AG20443 (cell line): ENCODE results near the gene DENND1B.

Experiments
- DNase-seq: peaks from one replicate; pipeline ENCODE4 v3.0.0; 2012; ENCODE audit warnings: low spot score, mixed read lengths

Gene DENND1B

GRCh38 chr1:197683895-197684553 lies 91.3 kb downstream of the DENND1B start:
- no peak for DNase-seq

- DNase-seq = no peak
Measured at GRCh38 chr1:197683280-197683679, 92.0 kb downstream of the DENND1B start.

- no peak for DNase-seq
Measured at GRCh38 chr1:197680311-197680710, 95.0 kb downstream of the DENND1B start.

- no peak for DNase-seq
Measured at GRCh38 chr1:197677752-197678295, 97.5 kb downstream of the DENND1B start.

- no peak for DNase-seq
Measured at GRCh38 chr1:197677313-197677712, 98.0 kb downstream of the DENND1B start.

GRCh38 chr1:197675583-197676208 lies 99.6 kb downstream of the DENND1B start:
- DNase-seq = peak; percentile 35

- DNase-seq = no peak
Measured at GRCh38 chr1:197674286-197674685, 101.0 kb downstream of the DENND1B start.

GRCh38 chr1:197673292-197673691 lies 102.0 kb downstream of the DENND1B start:
- DNase-seq = no peak

- DNase-seq = no peak
Measured at GRCh38 chr1:197672347-197672746, 102.9 kb downstream of the DENND1B start.

- no peak for DNase-seq
Measured at GRCh38 chr1:197671920-197672319, 103.4 kb downstream of the DENND1B start.

- DNase-seq = peak; percentile 7
Measured at GRCh38 chr1:197671140-197671539, 104.1 kb downstream of the DENND1B start.

- DNase-seq = no peak
Measured at GRCh38 chr1:197666769-197667285, 108.5 kb downstream of the DENND1B start.

- DNase-seq = no peak
Measured at GRCh38 chr1:197664391-197664790, 110.9 kb downstream of the DENND1B start.

GRCh38 chr1:197663162-197663953 lies 111.9 kb downstream of the DENND1B start:
- no peak for DNase-seq

GRCh38 chr1:197660389-197660788 lies 114.9 kb downstream of the DENND1B start:
- DNase-seq = peak; percentile 14

GRCh38 chr1:197659171-197659570 lies 116.1 kb downstream of the DENND1B start:
- no peak for DNase-seq

GRCh38 chr1:197649188-197649587 lies 126.1 kb downstream of the DENND1B start:
- no peak for DNase-seq

GRCh38 chr1:197638316-197638715 lies 137.0 kb downstream of the DENND1B start:
- DNase-seq = no peak

- no peak for DNase-seq
Measured at GRCh38 chr1:197637406-197637805, 137.9 kb downstream of the DENND1B start.

GRCh38 chr1:197633447-197634078 lies 141.7 kb downstream of the DENND1B start:
- DNase-seq = no peak

- no peak for DNase-seq
Measured at GRCh38 chr1:197632651-197633050, 142.6 kb downstream of the DENND1B start.

GRCh38 chr1:197632005-197632404 lies 143.3 kb downstream of the DENND1B start:
- DNase-seq = no peak
